ENCODE data around the gene KRT84. TPM values are rescaled to one million over a fixed set of nuclear protein-coding genes. Genes with fewer than 3 reads are reported as not detected.

KRT84 gene
- total RNA-seq, 1 donor from 2014 or later, result not detected

GRCh38 chr12:52332381-52332780 is 53.1 kb downstream of the KRT84 start:
- Mint-ChIP-seq H3K27me3 (ENCODE audit: unreplicated experiment) (peaks cover 15% of the 10 kb centered on the region), H3K27ac (ENCODE audit: unreplicated experiment) (no peak overlapping the region), H3K9me3 (ENCODE audit: unreplicated experiment) (no peaks in the 10 kb centered on the region), H3K4me3 (ENCODE audit: unreplicated experiment) (no peak overlapping the region), H3K36me3 (ENCODE audit: unreplicated experiment) (no peaks in the 10 kb centered on the region), H3K4me1 (ENCODE audit: unreplicated experiment) (peaks cover 10% of the 10 kb centered on the region)
- DNase-seq (ENCODE audit: extremely low spot score, unreplicated experiment), result no peak
- TF ChIP-seq CTCF (IDR thresholded peaks at IDR 0.05), result no peak

GRCh38 chr12:52331833-52332232 is 53.6 kb downstream of the KRT84 start:
- H3K27me3 Mint-ChIP-seq (ENCODE audit: unreplicated experiment), result peaks cover 15% of the 10 kb centered on the region
- TF ChIP-seq CTCF (IDR thresholded peaks at IDR 0.05), result no peak

GRCh38 chr12:52331039-52331438 is 54.4 kb downstream of the KRT84 start:
- no peak for DNase-seq (ENCODE audit: extremely low spot score, unreplicated experiment)
- peaks cover 15% of the 10 kb centered on the region for H3K27me3 Mint-ChIP-seq (ENCODE audit: unreplicated experiment)
- H3K9me3 Mint-ChIP-seq (ENCODE audit: unreplicated experiment), result no peaks in the 10 kb centered on the region
- H3K36me3 Mint-ChIP-seq (ENCODE audit: unreplicated experiment), result no peaks in the 10 kb centered on the region
- H3K4me3 Mint-ChIP-seq (ENCODE audit: unreplicated experiment), result no peak overlapping the region
- H3K27ac Mint-ChIP-seq (ENCODE audit: unreplicated experiment), result no peak overlapping the region
- no peak for TF ChIP-seq CTCF (IDR thresholded peaks at IDR 0.05)
- H3K4me1 Mint-ChIP-seq (ENCODE audit: unreplicated experiment), result peaks cover 9% of the 10 kb centered on the region

More at GRCh38 chr12:52331833-52332232, 53.6 kb downstream of the KRT84 start:
- DNase-seq (ENCODE audit: extremely low spot score, unreplicated experiment), result no peak
- H3K27ac Mint-ChIP-seq (ENCODE audit: unreplicated experiment), result no peak overlapping the region
- no peaks in the 10 kb centered on the region for H3K9me3 Mint-ChIP-seq (ENCODE audit: unreplicated experiment)
- no peak overlapping the region for H3K4me3 Mint-ChIP-seq (ENCODE audit: unreplicated experiment)
- H3K36me3 Mint-ChIP-seq (ENCODE audit: unreplicated experiment), result no peaks in the 10 kb centered on the region
- H3K4me1 Mint-ChIP-seq (ENCODE audit: unreplicated experiment), result peaks cover 11% of the 10 kb centered on the region

GRCh38 chr12:52327830-52328500 is 57.5 kb downstream of the KRT84 start:
- DNase-seq (ENCODE audit: extremely low spot score, unreplicated experiment), result no peak
- H3K4me3 Mint-ChIP-seq (ENCODE audit: unreplicated experiment), result no peak overlapping the region
- no peaks in the 10 kb centered on the region for H3K36me3 Mint-ChIP-seq (ENCODE audit: unreplicated experiment)
- peaks cover 5% of the 10 kb centered on the region for H3K4me1 Mint-ChIP-seq (ENCODE audit: unreplicated experiment)
- H3K27me3 Mint-ChIP-seq (ENCODE audit: unreplicated experiment), result peaks cover 9% of the 10 kb centered on the region
- no peak overlapping the region for H3K27ac Mint-ChIP-seq (ENCODE audit: unreplicated experiment)
- TF ChIP-seq CTCF (IDR thresholded peaks at IDR 0.05), result no peak
- H3K9me3 Mint-ChIP-seq (ENCODE audit: unreplicated experiment), result no peaks in the 10 kb centered on the region

Other genes with a start within 250 kb of the KRT84 start
- 9.2 and 9.9 TPM in 2 replicates for gene KRT80, start 193.6 kb downstream of the KRT84 start, total RNA-seq
- gene KRT7, start 152.4 kb downstream of the KRT84 start, total RNA-seq, result 168 and 178 TPM in 2 replicates
- gene KRT86, start 111.0 kb downstream of the KRT84 start, total RNA-seq, result 0.24 TPM in 2 replicates
- gene KRT81, start 94.1 kb downstream of the KRT84 start, total RNA-seq, result 0.50 and 0.83 TPM in 2 replicates
- not detected in 2 replicates for gene KRT83, start 64.3 kb downstream of the KRT84 start, total RNA-seq
- not detected in 2 replicates for gene KRT85, start 18.2 kb downstream of the KRT84 start, total RNA-seq
- gene KRT82, start 20.7 kb upstream of the KRT84 start, total RNA-seq, result not detected in 2 replicates
- gene KRT75, start 48.7 kb upstream of the KRT84 start, total RNA-seq, result not detected in 2 replicates
- gene KRT6B, start 66.5 kb upstream of the KRT84 start, total RNA-seq, result not detected in 2 replicates
- not detected in 2 replicates for gene KRT6C, start 88.2 kb upstream of the KRT84 start, total RNA-seq
- not detected in 2 replicates for gene KRT6A, start 107.6 kb upstream of the KRT84 start, total RNA-seq
- gene KRT5, start 134.7 kb upstream of the KRT84 start, total RNA-seq, result not detected in 2 replicates
- gene KRT71, start 167.5 kb upstream of the KRT84 start, total RNA-seq, result not detected in 2 replicates
- gene KRT74, start 188.2 kb upstream of the KRT84 start, total RNA-seq, result not detected in 2 replicates
- gene KRT72, start 215.8 kb upstream of the KRT84 start, total RNA-seq, result not detected in 2 replicates
- not detected in 2 replicates for gene KRT73, start 232.9 kb upstream of the KRT84 start, total RNA-seq